A673 (cell line): ENCODE data around the gene NTF3.

Experiments used
- CTCF ChIP-seq: fragments of 300-800, 200-600 bp; sonication (generic); conservative IDR thresholded peaks from 2 replicates; pipeline ENCODE4 v1.5.1; 2017; ENCODE audit warnings: low read depth, mild to moderate bottlenecking, antibody characterized with exemption, low read length, moderate library complexity, mixed read lengths
- EZH2 ChIP-seq: fragments of 200-600 bp; sonication (generic); IDR thresholded peaks from 2 replicates; pipeline ENCODE4 v1.6.1; 2017; ENCODE audit warnings: borderline replicate concordance, low read depth, mild to moderate bottlenecking, mixed read lengths, antibody characterized with exemption, low read length; ENCODE audit not compliant: poor library complexity, severe bottlenecking

DNA sequence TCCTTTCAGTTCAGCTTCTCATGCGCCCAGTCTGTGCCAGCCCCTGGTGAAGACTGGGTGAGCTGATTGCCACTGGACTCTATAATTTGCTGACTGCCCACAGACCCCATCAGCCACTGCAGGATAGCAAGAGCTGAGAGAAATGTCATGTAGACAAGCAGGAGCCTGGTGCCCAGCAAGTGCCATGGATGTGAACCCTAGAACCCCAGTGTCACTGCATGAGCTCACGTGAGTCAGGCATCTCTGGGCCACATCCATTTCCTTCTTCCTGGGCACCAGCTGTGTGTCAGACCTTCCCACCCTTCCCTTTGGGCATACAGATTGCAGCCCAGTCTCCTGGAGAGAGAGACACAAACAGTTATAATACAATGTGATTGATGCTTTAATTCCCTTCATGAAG, 73.8 kb downstream of the NTF3 start:
- TF ChIP-seq CTCF (no peak), EZH2 (no peak)
